Left ventricle myocardium superior (tissue), 1 donor: Measurements from ENCODE around the gene SBF1. TPM values are rescaled to one million over a fixed set of nuclear protein-coding genes. Genes with fewer than 3 reads are reported as not detected.
A peak's percentile ranks its signal among the peaks of the same experiment; 100 is the strongest.
"Not testable (repeated sequence)": the region's sequence is repeated elsewhere in the genome, so short reads cannot be mapped to it uniquely, and the experiment has no call there.

Source experiments
- ATAC-seq: fragments of 200-7000 bp; cut with Tn5 transposase; one replicate; pipeline ENCODE4 v1.9.1; 2020; ENCODE audit warnings: mild to moderate bottlenecking, moderate library complexity
- DNase-seq: peaks from one replicate; pipeline ENCODE4 v3.0.0-alpha.2; 2020
- intact Hi-C: fragments of 100-400 bp; cut with micrococcal nuclease; formaldehyde crosslinking; loops from one replicate; pipeline ENCODE4 v1.11.0; 2022
- total RNA-seq: library from RNA; stranded (reverse); fragmentation: NEBNext Ultra II Directional; extraction: Animal tissue kit (Norgen Biotek cat#: 25700); gene quantifications from one replicate; pipeline ENCODE4 v1.2.1, GENCODE V29; 2021
- donor health status: DM: no; HTN: yes; CAD: no; lungs with severe emphysema.

Gene SBF1
- total RNA-seq, 1 donor from 2014 or later: 55.5 TPM

DNA sequence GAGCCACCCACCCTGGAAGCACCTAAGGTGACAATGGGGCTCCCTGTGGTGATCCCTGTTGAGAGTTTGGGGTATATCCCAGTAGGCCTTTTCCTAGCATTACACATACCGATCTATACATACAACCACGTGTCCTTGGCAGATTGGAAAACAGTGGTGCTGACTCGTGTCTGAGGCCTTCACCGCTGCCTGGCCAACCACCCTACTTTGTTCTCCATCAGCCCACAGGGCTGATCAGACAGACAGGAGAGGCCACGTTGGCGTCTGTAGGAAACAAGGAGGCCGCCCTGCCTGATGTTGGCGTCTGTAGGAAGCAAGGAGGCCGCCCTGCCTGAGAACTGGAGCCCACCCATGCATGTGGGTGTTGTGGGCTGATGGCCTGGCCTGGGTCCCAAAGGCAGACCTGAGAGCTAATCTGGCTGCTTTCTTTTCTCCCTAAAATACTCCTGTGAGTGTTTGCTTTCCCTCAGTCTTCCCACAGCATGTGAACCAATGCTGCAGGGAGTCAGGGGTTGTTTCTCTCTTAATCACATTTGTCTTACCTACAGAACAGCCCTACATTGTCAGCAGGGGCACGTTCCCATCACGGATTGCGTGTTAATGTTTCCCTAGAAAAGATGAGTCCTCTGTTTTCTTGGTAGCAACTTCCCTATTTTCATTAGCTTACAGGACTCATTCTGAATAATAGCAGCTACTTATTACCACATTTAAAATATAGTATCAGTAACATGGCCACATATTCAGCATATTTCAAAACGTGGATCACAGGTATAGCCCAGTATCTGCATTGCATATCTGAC is 57.2 kb downstream of the SBF1 start:
- intact Hi-C loops: no loop called here
- ATAC-seq: no peak
- DNase-seq: no peak

DNA sequence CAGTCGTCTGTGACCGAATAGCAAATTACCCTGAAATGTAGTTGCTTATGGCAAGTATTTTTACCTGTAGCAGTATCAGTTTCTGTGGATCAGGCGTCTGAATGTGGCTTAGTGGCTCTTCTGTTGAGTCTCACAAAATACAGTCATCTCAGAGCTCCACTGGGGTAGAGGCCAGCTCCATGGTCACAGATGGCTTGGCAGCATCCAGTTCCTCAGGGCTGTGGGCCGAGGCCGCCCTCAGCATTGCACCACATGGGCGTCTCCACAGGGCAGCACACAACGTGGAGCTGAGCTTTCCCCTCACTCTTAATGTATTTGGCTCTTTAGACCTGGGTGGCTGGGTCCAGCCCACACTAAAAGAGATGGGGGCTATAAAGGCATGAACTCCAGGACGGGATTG is 57.8 kb downstream of the SBF1 start:
- intact Hi-C loops: no loop called here
- ATAC-seq (no peak), DNase-seq (no peak)

DNA sequence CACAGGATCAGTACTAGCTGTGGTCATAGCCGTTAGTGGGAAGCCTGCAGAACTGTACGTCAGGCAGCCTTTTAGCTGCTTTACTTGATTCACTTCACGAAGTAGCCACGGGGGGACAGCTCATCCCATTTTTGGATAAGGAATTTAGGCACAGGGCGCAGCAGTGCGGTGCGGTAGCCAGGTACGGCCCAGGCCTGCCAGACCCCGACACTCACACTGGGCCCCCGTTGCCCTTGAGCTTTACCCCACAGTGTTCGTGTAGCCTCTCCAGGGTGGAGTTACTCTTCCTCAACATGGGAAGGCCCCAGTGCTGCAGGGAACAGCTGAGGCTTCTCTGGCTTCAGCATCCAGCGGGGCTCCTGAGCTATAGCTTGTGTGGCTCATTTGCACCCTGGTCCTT is 59.4 kb downstream of the SBF1 start:
- no peak for DNase-seq
- intact Hi-C loops: no loop called here
- ATAC-seq: no peak

DNA sequence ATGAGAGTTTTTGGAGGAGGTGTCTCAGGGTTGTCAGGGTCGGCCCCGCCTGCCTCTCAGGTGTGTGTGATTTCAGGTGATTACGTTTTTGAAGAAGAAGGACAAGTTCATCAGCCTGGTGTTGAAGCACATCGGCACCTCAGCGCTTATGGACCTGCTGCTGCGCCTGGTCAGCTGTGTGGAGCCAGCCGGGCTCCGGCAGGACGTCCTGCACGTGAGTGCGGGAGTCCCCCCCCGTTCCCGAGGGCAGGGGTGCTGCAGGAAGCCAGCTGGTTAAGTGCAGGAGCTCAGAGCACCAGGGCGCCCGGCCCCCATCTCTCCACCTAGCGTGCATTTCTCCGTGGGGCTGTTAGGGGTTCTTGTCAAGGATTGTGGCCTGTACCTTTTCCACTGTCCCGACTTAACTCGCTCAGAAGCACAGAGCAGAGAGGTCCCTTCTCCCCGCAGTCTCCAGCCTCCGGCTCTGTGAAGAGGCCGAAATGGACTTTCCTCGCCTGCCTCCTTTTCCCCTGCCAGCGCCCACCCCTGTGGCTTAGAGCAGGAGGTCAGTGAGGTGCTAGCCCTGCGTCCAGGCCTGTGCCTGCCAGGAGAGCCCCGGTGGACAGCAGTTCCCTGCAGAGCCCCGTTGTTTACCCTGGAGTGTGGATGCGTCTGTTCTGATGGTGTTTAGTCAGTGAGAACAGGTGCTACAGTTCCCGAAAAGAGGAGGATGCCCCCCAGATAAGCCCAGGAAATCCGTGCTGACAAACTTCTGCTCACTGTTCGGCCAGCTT is 60.2 kb downstream of the SBF1 start:
- no peak for ATAC-seq
- no peak for DNase-seq
- intact Hi-C loops: no loop called here

DNA sequence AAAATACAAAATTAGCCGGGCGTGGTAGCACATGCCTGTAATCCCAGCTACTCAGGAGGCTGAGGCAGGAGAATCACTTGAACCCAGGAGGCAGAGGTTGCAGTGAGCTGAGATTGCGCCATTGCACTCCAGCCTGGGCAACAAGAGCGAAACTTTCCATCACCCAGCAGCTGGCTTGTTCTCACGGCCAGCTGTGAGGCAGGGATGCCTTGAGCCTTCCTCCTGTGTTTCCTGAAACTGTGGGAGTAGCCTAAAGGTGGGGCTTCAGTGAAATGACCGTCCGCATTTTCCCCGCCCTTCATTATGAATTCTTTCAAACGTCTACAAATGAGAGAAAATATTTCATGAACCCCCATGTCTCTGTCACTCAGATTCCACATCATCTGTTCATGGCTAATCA is 65.9 kb downstream of the SBF1 start:
- ATAC-seq, DNase-seq, intact Hi-C loops: not testable (repeated sequence)

DNA sequence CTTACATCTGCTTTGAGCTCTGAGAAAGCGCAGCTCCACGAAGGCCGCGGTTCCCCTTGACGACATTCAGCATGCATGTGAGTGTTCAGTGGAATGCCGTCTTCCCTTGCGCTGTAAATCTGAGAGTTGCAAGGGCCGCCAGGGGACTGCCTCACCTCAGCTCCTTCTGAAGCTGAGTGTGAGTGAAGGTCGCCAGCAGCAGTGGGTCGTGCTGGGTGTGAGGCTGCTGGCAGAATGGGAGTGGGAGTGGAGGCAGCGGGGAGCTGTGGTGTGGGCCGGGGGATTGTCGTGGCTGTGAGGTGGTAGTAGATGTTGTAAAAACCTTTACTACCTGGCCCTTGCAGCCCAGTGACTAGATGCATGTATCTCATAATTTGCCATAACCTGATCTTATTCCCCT is 66.5 kb downstream of the SBF1 start:
- intact Hi-C loops: no loop called here
- ATAC-seq: no peak
- DNase-seq: peak; percentile 21

DNA sequence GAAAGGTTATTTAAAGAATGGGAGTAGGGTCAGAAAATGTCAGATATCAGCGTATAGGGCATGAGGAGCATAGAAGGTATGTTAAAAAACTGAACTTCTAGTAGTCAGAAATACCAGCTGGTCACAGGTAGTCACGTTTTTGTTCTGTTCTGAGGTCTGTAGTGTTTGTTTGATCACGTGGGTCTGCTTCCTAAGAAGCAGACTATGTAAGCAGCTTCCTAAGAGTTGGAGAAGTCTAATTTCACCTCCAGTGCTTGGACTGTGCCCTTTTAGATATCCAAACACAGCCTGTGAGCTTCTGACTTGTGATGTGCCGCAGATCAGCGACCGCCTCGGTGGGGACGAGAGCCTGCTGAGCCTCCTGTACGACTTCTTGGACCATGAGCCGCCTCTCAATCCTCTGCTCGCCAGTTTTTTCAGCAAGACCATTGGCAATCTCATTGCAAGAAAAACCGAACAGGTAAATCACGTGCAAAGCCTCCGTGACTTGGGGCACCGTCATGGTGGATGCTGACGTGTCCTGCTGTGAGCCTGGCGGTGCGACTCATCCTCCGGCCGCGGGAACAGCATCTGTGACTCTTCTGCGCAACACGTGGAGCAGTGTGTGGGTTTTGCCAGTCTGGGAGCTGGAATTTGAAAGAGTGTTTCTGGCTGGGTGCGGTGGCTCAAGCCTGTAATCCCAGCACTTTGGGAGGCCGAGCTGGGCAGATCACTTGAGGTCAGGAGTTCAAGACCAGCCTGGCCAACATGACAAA is 68.2 kb downstream of the SBF1 start:
- intact Hi-C loops: no loop called here
- DNase-seq (no peak), ATAC-seq (no peak)

DNA sequence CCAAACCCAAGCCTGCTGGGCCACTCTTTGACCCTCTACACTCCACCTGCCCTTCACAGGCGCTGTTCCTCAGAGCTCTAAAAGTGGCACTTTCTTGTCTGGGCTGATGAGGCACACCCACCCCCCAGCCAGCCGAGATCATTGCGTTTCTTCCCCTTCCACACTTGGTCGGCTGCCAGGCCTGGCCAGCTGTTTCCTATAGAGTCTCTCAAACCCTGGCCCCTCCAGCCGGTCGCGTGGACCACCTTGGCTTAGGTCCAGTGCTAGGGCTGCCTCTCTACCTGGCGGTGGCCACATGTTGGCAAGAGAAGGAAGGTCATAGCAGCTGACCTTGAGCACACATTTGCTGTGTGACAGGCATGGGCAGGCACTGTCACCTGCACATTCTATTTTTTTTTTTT is 71.1 kb downstream of the SBF1 start:
- intact Hi-C loops: no loop called here
- peak; percentile 60 for ATAC-seq
- peak; percentile 78 for DNase-seq

DNA sequence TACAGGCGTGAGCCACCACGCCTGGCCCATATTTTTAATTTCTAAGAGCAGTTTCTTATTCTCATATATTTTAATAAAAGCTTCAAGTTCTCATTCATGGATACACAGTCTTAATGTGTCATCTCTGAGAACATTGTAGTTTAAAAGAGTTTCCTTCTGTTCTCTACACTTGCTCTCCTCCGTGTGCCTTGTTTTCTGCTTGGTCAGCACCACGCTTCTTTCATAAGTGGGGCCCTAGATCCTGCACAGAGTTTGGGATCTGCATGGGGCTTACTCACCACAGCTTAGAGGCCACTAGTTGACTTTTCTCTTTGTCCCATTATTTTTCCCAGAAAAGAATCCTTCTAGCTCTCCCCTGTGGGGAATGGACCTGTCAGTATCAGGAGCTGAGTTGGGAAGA is 72.9 kb downstream of the SBF1 start:
- ATAC-seq (no peak), DNase-seq (no peak)
- intact Hi-C loops: no loop called here

DNA sequence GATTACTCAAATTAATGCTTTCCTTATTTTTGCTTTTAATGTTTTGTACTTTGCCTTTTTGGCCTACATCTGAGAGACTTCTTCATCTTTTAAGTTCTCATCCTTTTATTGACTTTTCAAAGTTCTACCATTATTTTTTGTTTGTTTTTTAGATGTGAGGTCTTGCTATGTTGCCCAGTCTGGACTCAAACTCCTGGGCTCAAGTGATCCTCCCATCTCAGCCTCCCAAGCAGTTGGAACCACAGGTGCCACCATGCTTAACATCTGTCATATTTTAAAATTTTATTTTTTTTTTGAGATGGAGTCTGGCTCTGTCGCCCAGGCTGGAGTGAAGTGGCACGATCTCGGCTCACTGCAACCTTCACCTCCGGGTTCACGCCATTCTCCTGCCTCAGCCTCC is 73.9 kb downstream of the SBF1 start:
- ATAC-seq: no peak
- intact Hi-C loops: no loop called here
- DNase-seq: no peak

DNA sequence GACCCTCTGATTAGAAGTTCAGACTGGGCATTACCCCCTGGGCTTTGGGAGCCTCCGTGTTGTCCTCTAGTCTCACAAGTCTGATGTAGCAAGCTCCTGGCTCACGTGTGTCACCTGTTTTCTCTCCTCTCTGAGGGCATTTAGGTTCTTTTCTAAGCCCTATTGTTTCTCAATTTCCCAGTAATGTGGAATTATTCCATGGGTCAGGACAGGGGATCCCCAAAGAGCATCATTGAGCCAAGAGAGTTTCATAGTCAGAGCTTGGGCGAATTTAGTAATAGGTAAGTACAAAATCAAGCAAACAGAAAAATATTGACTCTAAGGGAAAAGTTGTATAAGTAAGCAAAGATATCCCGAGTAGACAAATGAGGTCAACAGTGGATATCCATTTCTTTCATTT is 74.4 kb downstream of the SBF1 start:
- DNase-seq (no peak), ATAC-seq (no peak)
- intact Hi-C loops: no loop called here

DNA sequence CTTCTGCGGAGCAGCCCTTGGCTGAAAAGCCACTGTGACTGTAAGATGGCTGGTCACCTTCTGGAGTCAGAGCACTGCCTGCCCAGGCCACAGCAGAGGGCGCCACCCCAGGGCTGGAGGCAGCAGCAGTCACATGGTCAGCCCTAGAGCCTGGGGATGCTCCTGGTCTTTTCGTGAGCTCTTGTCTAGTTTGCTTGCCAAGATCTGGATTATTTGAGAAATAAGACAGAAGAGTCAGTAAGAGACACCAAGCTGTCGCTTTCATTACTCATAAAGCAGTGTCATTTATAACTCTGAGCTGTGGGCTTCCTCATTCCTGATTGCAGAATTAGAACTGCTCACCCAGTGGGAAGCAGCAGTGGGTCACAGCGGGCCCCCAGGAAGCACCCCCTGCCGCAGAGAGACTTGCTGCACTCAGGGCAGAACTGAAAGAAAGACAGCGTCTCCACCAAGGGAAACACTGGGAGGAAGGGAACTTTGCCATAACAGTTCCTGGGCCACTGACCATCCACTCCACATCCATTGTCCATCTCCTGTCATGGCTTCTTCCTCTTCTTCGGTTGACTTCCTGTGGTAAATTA is 75.0 kb downstream of the SBF1 start:
- intact Hi-C loops: no loop called here
- DNase-seq (no peak), ATAC-seq (peak; percentile 32)

DNA sequence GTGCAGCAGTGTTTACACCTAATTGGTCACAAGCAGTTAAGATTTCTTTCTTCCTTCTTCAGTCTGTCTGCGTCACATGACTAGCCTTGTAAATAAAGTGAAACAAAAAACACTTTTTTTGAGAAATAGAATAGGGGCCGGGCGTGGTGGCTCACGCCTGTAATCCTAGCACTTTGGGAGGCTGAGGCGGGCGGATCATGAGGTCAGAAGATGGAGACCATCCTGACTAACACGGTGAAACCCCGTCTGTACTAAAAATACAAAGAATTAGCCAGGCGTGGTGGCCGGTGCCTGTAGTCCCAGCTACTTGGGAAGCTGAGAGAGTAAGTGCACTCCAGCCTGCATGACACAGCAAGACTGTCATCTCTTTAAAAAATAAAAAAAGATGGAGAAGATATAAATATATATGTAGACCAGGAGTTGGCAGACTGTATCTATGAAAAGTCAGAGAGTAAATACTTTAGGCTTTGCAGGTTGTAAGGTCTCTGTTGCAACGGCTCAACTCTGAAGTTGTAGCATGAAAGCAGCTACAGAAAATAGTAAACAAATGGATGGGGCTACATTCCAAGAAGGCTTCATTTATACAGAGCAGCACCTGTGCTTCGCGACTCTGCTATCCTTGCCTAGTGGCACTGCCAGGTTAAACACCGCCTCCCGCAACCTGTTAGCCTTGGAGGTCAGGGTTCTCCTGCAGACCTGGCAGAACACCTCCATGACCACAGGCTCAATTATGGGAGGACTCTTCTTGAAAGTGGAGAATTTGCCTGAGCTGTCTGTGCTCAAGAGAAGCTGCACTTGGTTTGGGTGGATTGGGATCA is 75.8 kb downstream of the SBF1 start:
- ATAC-seq (no peak), DNase-seq (no peak)
- intact Hi-C loops: no loop called here

DNA sequence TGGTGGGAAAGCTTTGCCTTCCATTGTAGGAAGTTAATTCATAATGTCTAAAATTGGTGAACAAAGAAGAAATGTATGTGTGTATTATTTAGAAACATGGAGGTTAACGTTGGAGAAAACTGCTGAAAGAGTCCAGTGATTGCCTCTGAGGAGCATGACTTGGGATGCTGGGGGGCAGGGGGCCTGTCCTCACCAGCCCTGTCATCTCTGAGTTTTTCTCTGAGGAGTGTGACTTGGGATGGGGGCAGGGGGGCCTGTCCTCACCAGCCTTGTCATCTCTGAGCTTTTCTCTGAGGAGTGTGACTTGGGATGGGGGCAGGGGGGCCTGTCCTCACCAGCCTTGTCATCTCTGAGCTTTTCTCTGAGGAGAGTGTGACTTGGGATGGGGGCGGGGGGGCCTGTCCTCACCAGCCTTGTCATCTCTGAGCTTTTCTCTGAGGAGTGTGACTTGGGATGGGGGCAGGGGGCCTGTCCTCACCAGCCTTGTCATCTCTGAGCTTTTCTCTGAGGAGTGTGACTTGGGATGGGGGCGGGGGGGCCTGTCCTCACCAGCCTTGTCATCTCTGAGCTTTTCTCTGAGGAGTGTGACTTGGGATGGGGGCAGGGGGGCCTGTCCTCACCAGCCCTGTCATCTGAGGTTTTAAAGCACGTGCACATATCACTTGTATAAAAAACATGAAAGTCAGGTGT is 77.3 kb downstream of the SBF1 start:
- intact Hi-C loops, DNase-seq, ATAC-seq: not testable (repeated sequence)

DNA sequence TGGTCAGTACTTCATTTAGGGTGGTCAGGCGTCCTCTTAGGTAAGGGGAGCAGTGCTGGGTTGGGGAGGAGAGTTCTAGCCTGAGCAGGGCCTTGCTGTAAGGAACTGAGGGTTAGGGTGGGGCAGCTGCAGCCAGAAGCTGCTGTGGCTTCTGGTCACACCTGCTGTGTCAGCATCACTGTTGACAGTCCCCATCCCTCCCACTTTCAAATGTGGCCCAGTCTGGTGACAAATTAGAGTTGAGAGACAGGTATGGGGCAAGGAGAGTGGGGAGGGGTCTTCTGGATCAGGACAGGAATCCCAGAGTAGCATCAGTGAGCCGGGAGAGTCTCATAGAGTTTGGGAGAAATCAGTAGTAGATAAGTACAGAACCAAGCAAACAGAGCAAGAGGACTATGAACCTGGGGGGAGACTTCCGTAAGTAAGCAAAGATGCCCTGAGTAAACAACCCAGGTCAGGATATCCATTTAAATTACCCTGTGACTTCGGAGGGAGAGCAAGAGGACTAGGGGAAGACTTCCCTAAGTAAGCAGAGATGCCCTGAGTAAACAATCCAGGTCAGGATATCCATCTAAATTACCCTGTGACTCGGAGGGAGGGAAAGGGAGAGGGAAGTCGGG is 78.0 kb downstream of the SBF1 start:
- DNase-seq (no peak), ATAC-seq (no peak)
- intact Hi-C loops: no loop called here
